HG03196 (cell line): ENCODE data around the gene NPBWR2.
"Not testable (repeated sequence)": the region's sequence is repeated elsewhere in the genome, so short reads cannot be mapped to it uniquely, and the experiment has no call there.

Source experiments
- ATAC-seq: cut with Tn5 transposase; IDR thresholded peaks from one replicate; pipeline ENCODE4 v1.9.1; 2021; ENCODE audit not compliant: unreplicated experiment

The NPBWR2 gene

GRCh38 chr20:64119681-64120341 lies 12.4 kb upstream of the NPBWR2 start:
- ATAC-seq, result peak; percentile 8

- no peak for ATAC-seq
Observed at GRCh38 chr20:64119301-64119680, 11.9 kb upstream of the NPBWR2 start.

- not testable (repeated sequence) for ATAC-seq
Observed at GRCh38 chr20:64117432-64117777, 10.0 kb upstream of the NPBWR2 start.

GRCh38 chr20:64116541-64117431 lies 9.4 kb upstream of the NPBWR2 start:
- ATAC-seq, result no peak

GRCh38 chr20:64116016-64116415 lies 8.7 kb upstream of the NPBWR2 start:
- no peak for ATAC-seq

- ATAC-seq, result no peak
Observed at GRCh38 chr20:64115171-64115911, 8.0 kb upstream of the NPBWR2 start.

- ATAC-seq, result no peak
Observed at GRCh38 chr20:64114356-64114971, 7.1 kb upstream of the NPBWR2 start.

- ATAC-seq, result no peak
Observed at GRCh38 chr20:64113796-64114355, 6.5 kb upstream of the NPBWR2 start.

GRCh38 chr20:64113444-64113775 lies 6.0 kb upstream of the NPBWR2 start:
- no peak for ATAC-seq

GRCh38 chr20:64112691-64113443 lies 5.5 kb upstream of the NPBWR2 start:
- no peak for ATAC-seq

GRCh38 chr20:64111841-64112641 lies 4.7 kb upstream of the NPBWR2 start:
- ATAC-seq, result no peak

GRCh38 chr20:64110411-64111068 lies 3.2 kb upstream of the NPBWR2 start:
- ATAC-seq, result no peak

- no peak for ATAC-seq
Observed at GRCh38 chr20:64109831-64110391, 2.5 kb upstream of the NPBWR2 start.

- no peak for ATAC-seq
Observed at GRCh38 chr20:64108731-64109681, 1.6 kb upstream of the NPBWR2 start.

- ATAC-seq, result no peak
Observed at GRCh38 chr20:64107736-64108457, 532 bp upstream of the NPBWR2 start.

GRCh38 chr20:64106435-64106961 lies 867 bp downstream of the NPBWR2 start:
- no peak for ATAC-seq
